Caco-2 (cell line): ENCODE data around the gene FRY. TPM values are rescaled to one million over a fixed set of nuclear protein-coding genes. Genes with fewer than 3 reads are reported as not detected.

Experiments
- BruUV-seq: library from RNA; stranded (reverse); fragments of 400-500 nt; replicated peaks from 2 replicates; lab custom pipeline; 2021; lab: Mats Ljungman, UMichigan
- CTCF ChIA-PET: fragments of 300-600 bp; sonication (Branson Sonifier 250); formaldehyde crosslinking; loops from one replicate; lab custom pipeline; 2022; ENCODE audit warnings: antibody characterized with exemption; lab: Charles Lee
- POLR2A ChIA-PET: fragments of 300-600 bp; sonication (Branson Sonifier 250); formaldehyde crosslinking; loops from one replicate; lab custom pipeline; 2022; ENCODE audit warnings: antibody characterized with exemption; lab: Charles Lee
- DNase-seq, 2 experiments: peaks; one replicate each; pipeline versions ENCODE4 v3.0.0 to v3.0.0-alpha.2; 2020 to 2022
- H3K27me3 ChIP-seq: replicated peaks from 2 replicates; pipeline ENCODE4 v1.6.0; 2011; ENCODE audit warnings: low read length; ENCODE audit not compliant: control insufficient read depth, insufficient read depth
- H3K36me3 ChIP-seq: 2 replicates; pipeline ENCODE4 v1.5.1; 2011; ENCODE audit warnings: low read length; ENCODE audit not compliant: control insufficient read depth, insufficient read depth
- H3K4me1 ChIP-seq: fragments of 250-450 bp; sonication (Bioruptor Pico); 2 replicates; pipeline ENCODE4 v1.5.1; 2020; ENCODE audit warnings: mild to moderate bottlenecking
- H3K4me3 ChIP-seq: 2 replicates; pipeline ENCODE4 v1.5.1; 2011; ENCODE audit warnings: low read depth, mild to moderate bottlenecking, control low read depth, low read length
- H3K9me3 ChIP-seq: fragments of 250-450 bp; sonication (Bioruptor Pico); 2 replicates; pipeline ENCODE4 v1.5.1; 2020; ENCODE audit warnings: mild to moderate bottlenecking, moderate library complexity
- H3K27ac Mint-ChIP-seq: one replicate; pipeline ENCODE4 v1.8.0; 2022; ENCODE audit warnings: mixed read lengths; ENCODE audit not compliant: unreplicated experiment
- H3K27me3 Mint-ChIP-seq: one replicate; pipeline ENCODE4 v1.8.0; 2022; ENCODE audit warnings: mixed read lengths; ENCODE audit not compliant: insufficient read depth, unreplicated experiment
- H3K36me3 Mint-ChIP-seq: one replicate; pipeline ENCODE4 v1.8.0; 2022; ENCODE audit warnings: mild to moderate bottlenecking, mixed read lengths; ENCODE audit not compliant: insufficient read depth, unreplicated experiment
- H3K4me1 Mint-ChIP-seq: one replicate; pipeline ENCODE4 v1.8.0; 2022; ENCODE audit warnings: low read depth, mixed read lengths; ENCODE audit not compliant: unreplicated experiment
- H3K4me3 Mint-ChIP-seq: one replicate; pipeline ENCODE4 v1.8.0; 2022; ENCODE audit warnings: mild to moderate bottlenecking, moderate library complexity, mixed read lengths; ENCODE audit not compliant: unreplicated experiment
- H3K9me3 Mint-ChIP-seq: one replicate; pipeline ENCODE4 v1.8.0; 2022; ENCODE audit warnings: mixed read lengths; ENCODE audit not compliant: unreplicated experiment
- intact Hi-C: fragments of 100-400 bp; cut with micrococcal nuclease; formaldehyde crosslinking; loops from one replicate; pipeline ENCODE4 v1.10.0; 2022; ENCODE audit not compliant: unreplicated experiment
- total RNA-seq: library from RNA; stranded (reverse); gene quantifications from 2 replicates; pipeline ENCODE4 v1.2.3, GENCODE V29; 2022
- TF ChIP-seq, protein P1 (sequence below), 2 experiments: fragments of 200-600 bp in 1 of 2; IDR thresholded peaks; 1 replicate in 1 of 2; 2 replicates in 1 of 2; pipeline versions ENCODE4 v1.5.1 to v1.8.0; 2011 to 2022; ENCODE audit warnings: antibody characterized with exemption in 1 of 2, control low read depth in 1 of 2, inconsistent platforms in 1 of 2, low read depth in 1 of 2, low read length in 1 of 2, mild to moderate bottlenecking in 1 of 2, moderate library complexity in 1 of 2; ENCODE audit not compliant: insufficient read depth in 1 of 2, severe bottlenecking in 1 of 2, unreplicated experiment in 1 of 2

The FRY gene
- total RNA-seq, 1 experiment from 2014 or later: 118 TPM

GRCh38 chr13:32036757-32037156, 5.2 kb downstream of the FRY start:
- H3K27me3 Mint-ChIP-seq: no peaks in the 10 kb centered on the region
- no peak overlapping the region for H3K4me3 Mint-ChIP-seq
- DNase-seq: no peak
- no peaks in the 10 kb centered on the region for H3K36me3 Mint-ChIP-seq
- no peaks in the 10 kb centered on the region for H3K36me3 ChIP-seq
- H3K27me3 ChIP-seq: no peaks in the 10 kb centered on the region
- peaks cover 34% of the 10 kb centered on the region for H3K4me1 Mint-ChIP-seq
- intact Hi-C loops: no loop called here
- BruUV-seq: no TSS peak
- no peak overlapping the region for H3K4me3 ChIP-seq
- TF ChIP-seq, protein P1, sequence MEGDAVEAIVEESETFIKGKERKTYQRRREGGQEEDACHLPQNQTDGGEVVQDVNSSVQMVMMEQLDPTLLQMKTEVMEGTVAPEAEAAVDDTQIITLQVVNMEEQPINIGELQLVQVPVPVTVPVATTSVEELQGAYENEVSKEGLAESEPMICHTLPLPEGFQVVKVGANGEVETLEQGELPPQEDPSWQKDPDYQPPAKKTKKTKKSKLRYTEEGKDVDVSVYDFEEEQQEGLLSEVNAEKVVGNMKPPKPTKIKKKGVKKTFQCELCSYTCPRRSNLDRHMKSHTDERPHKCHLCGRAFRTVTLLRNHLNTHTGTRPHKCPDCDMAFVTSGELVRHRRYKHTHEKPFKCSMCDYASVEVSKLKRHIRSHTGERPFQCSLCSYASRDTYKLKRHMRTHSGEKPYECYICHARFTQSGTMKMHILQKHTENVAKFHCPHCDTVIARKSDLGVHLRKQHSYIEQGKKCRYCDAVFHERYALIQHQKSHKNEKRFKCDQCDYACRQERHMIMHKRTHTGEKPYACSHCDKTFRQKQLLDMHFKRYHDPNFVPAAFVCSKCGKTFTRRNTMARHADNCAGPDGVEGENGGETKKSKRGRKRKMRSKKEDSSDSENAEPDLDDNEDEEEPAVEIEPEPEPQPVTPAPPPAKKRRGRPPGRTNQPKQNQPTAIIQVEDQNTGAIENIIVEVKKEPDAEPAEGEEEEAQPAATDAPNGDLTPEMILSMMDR (IDR thresholded peaks at IDR 0.05; ENCODE audit: insufficient read depth in 1 of 2, low read depth in 1 of 2, low read length in 1 of 2, severe bottlenecking in 1 of 2, unreplicated experiment in 1 of 2): no peak
- H3K9me3 Mint-ChIP-seq: no peaks in the 10 kb centered on the region
- POLR2A ChIA-PET: no interaction called here
- no peak overlapping the region for H3K27ac Mint-ChIP-seq
- CTCF ChIA-PET: no interaction called here
- peaks cover 22% of the 10 kb centered on the region for H3K4me1 ChIP-seq
- H3K9me3 ChIP-seq: no peaks in the 10 kb centered on the region

DNA sequence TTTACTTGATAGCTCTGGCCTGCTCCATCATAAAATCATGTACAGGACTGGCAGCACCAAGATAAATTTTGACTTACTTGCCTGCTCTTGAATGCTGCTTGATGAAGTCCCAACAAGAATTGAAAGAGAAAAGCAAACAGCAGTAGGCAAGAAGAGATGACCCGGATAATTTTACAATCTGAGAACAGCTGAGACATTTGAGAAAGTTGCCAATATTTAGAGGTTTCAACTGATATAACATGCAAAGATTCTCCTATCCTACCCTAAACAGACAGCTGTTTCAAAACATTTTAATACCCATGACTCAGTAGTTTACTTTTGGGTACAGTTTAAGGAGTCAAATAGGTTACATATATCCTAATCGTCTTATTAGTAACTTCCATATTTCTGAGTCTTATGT, 5.9 kb downstream of the FRY start:
- DNase-seq: no peak
- no peaks in the 10 kb centered on the region for H3K9me3 Mint-ChIP-seq
- Histone ChIP-seq H3K4me3 (no peak overlapping the region), H3K36me3 (no peaks in the 10 kb centered on the region), H3K4me1 (peaks cover 22% of the 10 kb centered on the region), H3K27me3 (no peaks in the 10 kb centered on the region), H3K9me3 (no peaks in the 10 kb centered on the region)
- peaks cover 34% of the 10 kb centered on the region for H3K4me1 Mint-ChIP-seq
- TF ChIP-seq, protein P1 (IDR thresholded peaks at IDR 0.05; ENCODE audit: insufficient read depth in 1 of 2, low read depth in 1 of 2, low read length in 1 of 2, severe bottlenecking in 1 of 2, unreplicated experiment in 1 of 2): no peak
- H3K27ac Mint-ChIP-seq: no peak overlapping the region
- H3K4me3 Mint-ChIP-seq: no peak overlapping the region
- H3K27me3 Mint-ChIP-seq: no peaks in the 10 kb centered on the region
- intact Hi-C loops: no loop called here
- BruUV-seq: no TSS peak
- no peaks in the 10 kb centered on the region for H3K36me3 Mint-ChIP-seq
- POLR2A ChIA-PET: no interaction called here
- CTCF ChIA-PET: interaction anchor here (0.8 kb wide), 1 partner anchor 188 kb away, joined by 3 read pairs; no protein-coding TSS in a partner anchor

GRCh38 chr13:32038343-32038742, 6.8 kb downstream of the FRY start:
- TF ChIP-seq, protein P1 (IDR thresholded peaks at IDR 0.05; ENCODE audit: insufficient read depth in 1 of 2, low read depth in 1 of 2, low read length in 1 of 2, severe bottlenecking in 1 of 2, unreplicated experiment in 1 of 2): no peak
- Mint-ChIP-seq H3K27me3 (no peaks in the 10 kb centered on the region), H3K4me3 (no peak overlapping the region), H3K4me1 (peaks cover 31% of the 10 kb centered on the region), H3K9me3 (no peaks in the 10 kb centered on the region), H3K27ac (no peak overlapping the region), H3K36me3 (no peaks in the 10 kb centered on the region)
- no peak overlapping the region for H3K4me3 ChIP-seq
- no TSS peak for BruUV-seq
- no peaks in the 10 kb centered on the region for H3K36me3 ChIP-seq
- CTCF ChIA-PET: no interaction called here
- no peak for DNase-seq
- intact Hi-C loops: no loop called here
- peaks cover 16% of the 10 kb centered on the region for H3K4me1 ChIP-seq
- H3K27me3 ChIP-seq: no peaks in the 10 kb centered on the region
- POLR2A ChIA-PET: no interaction called here
- no peaks in the 10 kb centered on the region for H3K9me3 ChIP-seq
